Mucosa of descending colon (tissue), 3 donors: Measurements from ENCODE around the gene POU3F3. TPM values are rescaled to one million over a fixed set of nuclear protein-coding genes. Genes with fewer than 3 reads are reported as not detected.

Experiments
- ATAC-seq: fragments of 200-7000 bp; cut with Tn5 transposase; one replicate; pipeline ENCODE4 v1.9.1; 2020; ENCODE audit warnings: mild to moderate bottlenecking, moderate library complexity
- DNase-seq, 3 donors: peaks; one replicate each; pipeline ENCODE4 v3.0.0-alpha.2; 2020
- H3K36me3 ChIP-seq: fragments of 200-600 bp; one replicate; pipeline ENCODE4 v1.8.0; 2021; ENCODE audit warnings: low read depth, mild to moderate bottlenecking
- H3K4me1 ChIP-seq: fragments of 200-600 bp; one replicate; pipeline ENCODE4 v1.8.0; 2021; ENCODE audit warnings: low read depth, mild to moderate bottlenecking
- H3K4me3 ChIP-seq: fragments of 200-600 bp; one replicate; pipeline ENCODE4 v1.8.0; 2021; ENCODE audit warnings: mild to moderate bottlenecking
- H3K9me3 ChIP-seq: fragments of 200-600 bp; one replicate; pipeline ENCODE4 v1.8.0; 2021; ENCODE audit warnings: mild to moderate bottlenecking
- intact Hi-C, 2 donors: fragments of 100-400 bp; cut with DNase I in 1 of 2; cut with micrococcal nuclease in 1 of 2; formaldehyde crosslinking; loops; one replicate each; pipeline versions ENCODE4 v1.11.0 to v1.11.1; 2022; cut with DNase I, micrococcal nuclease
- long read RNA-seq, 2 donors: library from polyadenylated mRNA; unstranded; transcript quantifications; one replicate each; pipeline ENCODE4 v2.0.0, GENCODE V29; 2019 to 2021
- total RNA-seq, 3 donors: library from RNA; stranded (reverse); fragmentation: NEBNext Ultra II Directional in 2 of 3; extraction: Animal tissue kit (Norgen Biotek cat#: 25700) in 2 of 3; gene quantifications; one replicate each; pipeline versions ENCODE4 v1.2.1 to v1.2.4, GENCODE V29; 2021 to 2023
- TF ChIP-seq, protein P1 (sequence below): fragments of 200-600 bp; IDR thresholded peaks from one replicate; pipeline ENCODE4 v1.8.0; 2022; ENCODE audit warnings: antibody characterized with exemption, mild to moderate bottlenecking
- donor health status: DM: no; HTN: no; CAD: no; lungs with moderate emphysema.
- donor health status: DM: no; HTN: no; CAD: no.
- donor health status: DM: no; HTN: yes; CAD: no.

The POU3F3 gene
- total RNA-seq: 1 to 10 TPM in 1 of 3 donors, under 1 TPM in 2; 0.12 to 1.4 (median 0.14) TPM
- long read RNA-seq, donor 1: 0 reads
- long read RNA-seq, donor 2: 0 reads

DNA sequence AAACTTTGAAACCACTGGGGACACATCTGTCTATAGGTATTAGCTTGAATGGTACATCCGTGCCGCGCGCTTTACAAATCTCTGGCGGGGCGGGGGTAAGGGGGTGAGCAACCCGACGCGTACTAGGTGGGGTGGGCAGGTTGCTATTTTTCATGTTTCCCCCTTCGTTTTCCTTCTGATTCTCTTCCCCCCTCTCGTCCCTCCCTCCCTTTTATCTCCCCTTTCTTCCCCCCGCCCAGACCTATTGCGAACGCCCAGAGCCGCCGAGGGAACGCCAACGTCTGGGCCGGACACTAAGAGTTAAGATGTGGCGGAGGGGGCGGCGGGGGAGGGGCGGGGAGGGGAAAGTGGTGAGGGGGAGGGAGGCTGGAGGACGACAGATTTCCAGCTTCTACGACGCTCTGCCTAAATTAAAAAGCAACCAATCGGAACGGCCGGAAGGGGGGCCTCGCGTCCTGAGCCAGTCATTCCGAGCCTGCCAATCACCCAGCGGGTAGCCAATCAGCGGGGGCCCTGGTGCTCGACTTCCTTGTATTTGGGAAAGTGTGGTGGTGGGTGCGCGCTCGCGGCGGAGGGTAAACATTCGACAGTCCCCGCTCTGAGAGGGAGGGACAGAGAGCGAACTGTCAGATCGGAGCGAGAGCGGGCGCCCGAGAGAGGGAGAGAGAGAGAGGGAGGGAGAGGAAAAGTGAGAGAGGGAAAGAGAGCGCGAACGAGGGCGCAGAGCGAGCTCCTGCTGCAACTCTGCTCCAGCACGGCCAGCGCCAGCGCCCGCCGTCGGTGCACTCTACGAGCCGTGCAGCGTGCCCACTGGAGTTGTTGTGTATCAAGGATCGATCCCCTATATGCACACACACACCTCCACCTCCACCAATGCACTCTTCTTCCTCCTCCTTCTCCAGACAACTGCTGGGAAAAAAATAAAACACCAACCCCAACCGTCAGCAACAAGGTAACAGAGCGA is at the start of gene POU3F3:
Gene POU3F3 (plus strand): TSS at position 582 of the 964 bp plus-strand sequence. CDS start 1,396 bp downstream, outside the sequence.
- TF ChIP-seq, protein P1, sequence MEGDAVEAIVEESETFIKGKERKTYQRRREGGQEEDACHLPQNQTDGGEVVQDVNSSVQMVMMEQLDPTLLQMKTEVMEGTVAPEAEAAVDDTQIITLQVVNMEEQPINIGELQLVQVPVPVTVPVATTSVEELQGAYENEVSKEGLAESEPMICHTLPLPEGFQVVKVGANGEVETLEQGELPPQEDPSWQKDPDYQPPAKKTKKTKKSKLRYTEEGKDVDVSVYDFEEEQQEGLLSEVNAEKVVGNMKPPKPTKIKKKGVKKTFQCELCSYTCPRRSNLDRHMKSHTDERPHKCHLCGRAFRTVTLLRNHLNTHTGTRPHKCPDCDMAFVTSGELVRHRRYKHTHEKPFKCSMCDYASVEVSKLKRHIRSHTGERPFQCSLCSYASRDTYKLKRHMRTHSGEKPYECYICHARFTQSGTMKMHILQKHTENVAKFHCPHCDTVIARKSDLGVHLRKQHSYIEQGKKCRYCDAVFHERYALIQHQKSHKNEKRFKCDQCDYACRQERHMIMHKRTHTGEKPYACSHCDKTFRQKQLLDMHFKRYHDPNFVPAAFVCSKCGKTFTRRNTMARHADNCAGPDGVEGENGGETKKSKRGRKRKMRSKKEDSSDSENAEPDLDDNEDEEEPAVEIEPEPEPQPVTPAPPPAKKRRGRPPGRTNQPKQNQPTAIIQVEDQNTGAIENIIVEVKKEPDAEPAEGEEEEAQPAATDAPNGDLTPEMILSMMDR: no peak
- ATAC-seq (peak; percentile 68), DNase-seq (peak; percentile 75 to 80 (median 76))
- peaks cover 32% of the 10 kb centered on the region for H3K4me1 ChIP-seq
- H3K9me3 ChIP-seq: no peaks in the 10 kb centered on the region
- no peaks in the 10 kb centered on the region for H3K36me3 ChIP-seq
- H3K4me3 ChIP-seq: no peak within 1 kb of the TSS
- intact Hi-C loops: no loop called here

DNA sequence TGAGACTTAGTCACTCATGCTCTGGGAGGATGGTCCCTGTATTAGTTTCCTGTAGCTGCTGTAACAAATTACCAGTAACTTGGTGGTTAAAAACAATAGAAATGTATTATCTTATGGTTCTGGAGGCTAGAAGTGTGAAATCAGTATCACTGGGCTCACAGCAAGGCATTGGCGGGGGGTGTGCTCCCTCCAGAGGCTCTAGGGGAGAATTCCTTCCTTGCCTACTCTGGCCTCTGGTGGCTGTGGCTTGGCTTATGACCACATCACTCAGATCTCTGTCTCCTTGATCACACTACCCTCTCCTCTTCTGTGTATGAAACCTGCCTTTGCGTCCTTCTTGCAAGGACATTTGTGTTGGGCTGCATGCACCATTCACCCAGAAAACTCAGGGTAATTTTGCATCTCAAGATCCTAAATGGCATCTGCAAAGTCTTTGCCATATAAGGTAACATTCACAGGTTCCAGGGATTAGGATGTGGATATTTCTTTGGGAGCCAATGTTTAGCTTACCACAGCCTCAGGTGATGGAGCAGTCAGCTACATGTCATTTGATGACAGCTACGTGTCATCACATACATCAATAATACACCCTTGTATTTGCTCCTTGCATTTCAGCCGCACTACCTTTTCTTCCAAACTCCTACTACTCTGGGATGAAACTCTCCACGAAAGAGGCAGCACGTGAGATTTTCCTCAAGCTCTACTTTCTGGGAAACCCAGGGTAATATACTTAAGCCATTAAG is 49.6 kb upstream of the POU3F3 start:
- DNase-seq (no peak), ATAC-seq (no peak)
- intact Hi-C loops: no loop called here
- Histone ChIP-seq H3K4me3 (no peak overlapping the region), H3K36me3 (no peaks in the 10 kb centered on the region), H3K9me3 (no peaks in the 10 kb centered on the region), H3K4me1 (no peaks in the 10 kb centered on the region)
- TF ChIP-seq, protein P1: no peak

DNA sequence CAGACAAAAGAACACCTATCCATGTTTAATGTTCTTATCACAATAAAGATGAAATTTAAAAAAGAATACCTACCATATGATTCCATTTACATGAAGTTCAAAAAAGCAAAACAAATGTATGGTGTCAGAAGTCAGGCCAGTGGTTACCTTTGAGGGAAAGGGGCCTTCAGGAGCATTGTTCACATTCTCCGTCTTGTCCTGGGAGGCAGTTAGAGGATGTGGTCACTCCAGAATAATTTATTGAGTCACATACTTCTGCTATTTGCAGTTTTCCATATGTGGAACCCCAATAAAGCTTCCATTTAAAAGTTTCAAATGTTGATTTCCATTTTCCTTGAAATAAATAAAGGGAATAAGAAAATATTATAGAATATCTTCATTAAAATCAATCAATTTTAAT is 41.6 kb upstream of the POU3F3 start:
- TF ChIP-seq, protein P1: no peak
- DNase-seq: no peak
- Histone ChIP-seq H3K9me3 (no peaks in the 10 kb centered on the region), H3K36me3 (no peaks in the 10 kb centered on the region), H3K4me3 (no peak overlapping the region), H3K4me1 (no peaks in the 10 kb centered on the region)
- intact Hi-C loops: no loop called here
- ATAC-seq: no peak

DNA sequence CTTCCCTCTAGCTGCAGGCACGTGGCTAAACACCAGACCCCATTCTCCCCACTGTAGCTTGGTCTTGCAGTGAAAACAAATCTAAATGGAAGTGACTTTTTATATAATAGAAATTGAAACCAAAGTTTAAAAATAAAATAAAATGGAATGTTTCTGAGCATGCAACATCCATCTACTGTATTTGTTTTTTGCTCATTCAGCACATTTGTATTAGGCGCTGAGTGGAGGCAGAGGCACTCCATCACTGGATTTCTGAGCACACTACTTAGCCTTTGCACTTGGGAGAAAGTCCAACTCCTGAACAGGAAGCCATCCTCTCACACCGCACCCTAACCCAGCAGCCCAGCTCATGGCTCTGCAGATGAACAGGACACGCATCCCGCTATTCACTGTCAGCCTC is 37.8 kb upstream of the POU3F3 start:
- Histone ChIP-seq H3K9me3 (no peaks in the 10 kb centered on the region), H3K4me3 (no peak overlapping the region), H3K36me3 (no peaks in the 10 kb centered on the region), H3K4me1 (no peaks in the 10 kb centered on the region)
- TF ChIP-seq, protein P1: no peak
- intact Hi-C loops: no loop called here
- ATAC-seq (no peak), DNase-seq (no peak)

DNA sequence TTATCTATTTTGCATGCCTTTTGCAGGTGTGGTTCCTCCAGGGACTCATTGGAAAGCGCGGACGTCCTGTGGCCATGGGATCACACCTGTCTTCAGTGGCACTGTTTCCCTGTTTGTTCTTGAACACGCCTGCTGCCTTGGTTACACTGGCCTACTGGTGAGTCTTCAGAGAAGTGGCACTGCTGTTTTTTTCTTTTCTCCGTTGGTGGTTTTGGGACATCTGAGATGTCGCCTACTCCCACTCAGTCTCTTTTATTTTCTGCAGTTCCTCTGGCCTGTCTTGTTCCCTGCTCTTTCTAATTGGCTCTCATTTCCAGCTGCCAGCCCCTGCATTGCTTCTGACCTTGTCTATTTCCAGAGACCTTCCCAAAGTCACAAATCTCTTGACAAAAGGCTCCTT is 35.7 kb upstream of the POU3F3 start:
- TF ChIP-seq, protein P1: no peak
- H3K9me3 ChIP-seq: no peaks in the 10 kb centered on the region
- H3K4me1 ChIP-seq: no peaks in the 10 kb centered on the region
- H3K4me3 ChIP-seq: no peak overlapping the region
- ATAC-seq (no peak), DNase-seq (no peak)
- H3K36me3 ChIP-seq: no peaks in the 10 kb centered on the region
- intact Hi-C loops: no loop called here
